ENCODE measurements around the gene RBM39. TPM values are rescaled to one million over a fixed set of nuclear protein-coding genes. Genes with fewer than 3 reads are reported as not detected.

Gene RBM39
- total and polyA plus RNA-seq, 2 of the 13 experiments (the other 11 are each of a cell fraction or from before 2014, with no cell fraction given), result 788 to 920 TPM

- TF ChIP-seq BCL6 (CRISPR knock-in tag; IDR thresholded peaks at IDR 0.05) (peak; percentile 56), HBP1 (CRISPR knock-in tag; IDR thresholded peaks at IDR 0.05; ENCODE audit: low read depth) (peak; percentile 83), ZNF749 (CRISPR knock-in tag; IDR thresholded peaks at IDR 0.05; ENCODE audit: borderline replicate concordance) (peak; percentile 79; the same call in 1 of the 2 replicates), DRAP1 (CRISPR knock-in tag; IDR thresholded peaks at IDR 0.05) (peak; percentile 97), FOXM1 (CRISPR knock-in tag; IDR thresholded peaks at IDR 0.05) (peak; percentile 82; the same call in 1 of the 2 replicates), ZNF589 (CRISPR knock-in tag; conservative IDR thresholded peaks at IDR 0.05) (peak; percentile 98), NFYC (CRISPR knock-in tag; IDR thresholded peaks at IDR 0.05) (peak; percentile 98), SNAPC4 (CRISPR knock-in tag; IDR thresholded peaks at IDR 0.05) (peak; percentile 67), ZNF607 (CRISPR knock-in tag; IDR thresholded peaks at IDR 0.05; ENCODE audit: borderline replicate concordance) (peak; percentile 92), NR2C2 (CRISPR knock-in tag; IDR thresholded peaks at IDR 0.05; ENCODE audit: borderline replicate concordance) (peak; percentile 93), TGIF2 (CRISPR knock-in tag; IDR thresholded peaks at IDR 0.05) (peak; percentile 98), ZMYM3 (CRISPR knock-in tag; IDR thresholded peaks at IDR 0.05) (peak; percentile 86), ZNF24 (IDR thresholded peaks at IDR 0.05) (no peak), CBX1 (IDR thresholded peaks at IDR 0.05; ENCODE audit: low read depth) (no peak), PBX2 (CRISPR knock-in tag; IDR thresholded peaks at IDR 0.05) (peak; percentile 100), AHR (CRISPR knock-in tag; IDR thresholded peaks at IDR 0.05) (peak; percentile 99), TBL1XR1 (IDR thresholded peaks at IDR 0.05; ENCODE audit: borderline replicate concordance, low read length, partially characterized antibody) (peak; percentile 94), ZFYVE20 (CRISPR knock-in tag; IDR thresholded peaks at IDR 0.05; ENCODE audit: borderline replicate concordance, low read depth) (peak; percentile 78; the same call in 1 of the 2 replicates)
Measured at GRCh38 chr20:35741892-35742740, at the start of gene RBM39 (continued).
